GM18507 (cell line): ENCODE data around the gene RPRD1A.
"Not testable (repeated sequence)": the region's sequence is repeated elsewhere in the genome, so short reads cannot be mapped to it uniquely, and the experiment has no call there.

Source experiments
- DNase-seq: peaks from one replicate; pipeline ENCODE4 v3.0.0; 2011; ENCODE audit warnings: low read depth; ENCODE audit not compliant: insufficient read length; ENCODE audit errors: extremely low spot score
- FAIRE-seq: peaks from 2 replicates; lab custom pipeline; 2011; peaks lifted over from hg19 to GRCh38; lab: Jason Lieb, UNC

RPRD1A gene

DNA sequence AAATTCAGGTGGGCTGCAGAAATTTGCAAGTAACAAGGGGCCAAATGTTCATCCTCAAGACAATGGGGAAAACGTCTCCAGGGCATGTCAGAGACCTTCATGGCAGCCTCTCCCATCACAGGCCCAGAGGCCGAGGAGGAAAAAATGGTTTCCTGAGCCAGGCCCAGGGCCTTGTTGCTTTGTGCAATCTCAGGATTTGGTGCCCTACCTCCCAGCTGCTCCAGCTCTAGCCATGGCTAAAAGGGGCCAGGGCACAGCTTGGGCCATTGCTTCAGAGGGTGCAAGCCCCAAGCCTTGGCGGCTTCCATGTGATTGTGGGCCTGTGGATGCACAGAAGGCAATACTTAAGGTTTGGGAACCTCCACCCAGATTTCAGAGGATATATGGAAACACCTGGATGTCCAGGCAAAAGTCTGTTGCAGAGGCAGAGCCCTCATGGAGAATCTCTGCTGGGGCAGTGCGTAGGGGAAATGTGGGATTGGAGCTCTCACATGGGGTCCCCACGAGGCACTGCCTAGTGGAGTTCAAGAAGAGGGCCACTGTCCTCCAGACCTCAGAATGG, 29.2 kb downstream of the RPRD1A start:
- DNase-seq (no peak), FAIRE-seq (no peak)

DNA sequence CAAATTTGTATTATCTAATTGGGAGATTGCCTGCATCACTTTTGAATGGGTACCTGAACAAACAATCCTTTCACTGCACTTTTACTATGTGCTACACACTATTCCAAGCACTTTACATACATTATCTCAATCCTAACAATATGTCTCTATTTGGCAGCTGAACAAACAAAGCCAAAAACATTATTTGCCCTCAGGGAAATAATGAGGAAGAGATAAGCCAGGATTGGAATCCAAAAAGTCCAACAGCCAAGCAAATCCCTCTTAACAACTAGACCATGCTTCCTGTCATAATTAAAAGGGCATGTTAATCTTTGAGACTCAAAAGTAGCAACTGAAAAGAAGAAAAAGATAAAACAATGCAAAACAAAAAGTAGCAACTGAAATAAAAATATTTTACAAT, 32.1 kb downstream of the RPRD1A start:
- peak; percentile 47 for FAIRE-seq
- no peak for DNase-seq

DNA sequence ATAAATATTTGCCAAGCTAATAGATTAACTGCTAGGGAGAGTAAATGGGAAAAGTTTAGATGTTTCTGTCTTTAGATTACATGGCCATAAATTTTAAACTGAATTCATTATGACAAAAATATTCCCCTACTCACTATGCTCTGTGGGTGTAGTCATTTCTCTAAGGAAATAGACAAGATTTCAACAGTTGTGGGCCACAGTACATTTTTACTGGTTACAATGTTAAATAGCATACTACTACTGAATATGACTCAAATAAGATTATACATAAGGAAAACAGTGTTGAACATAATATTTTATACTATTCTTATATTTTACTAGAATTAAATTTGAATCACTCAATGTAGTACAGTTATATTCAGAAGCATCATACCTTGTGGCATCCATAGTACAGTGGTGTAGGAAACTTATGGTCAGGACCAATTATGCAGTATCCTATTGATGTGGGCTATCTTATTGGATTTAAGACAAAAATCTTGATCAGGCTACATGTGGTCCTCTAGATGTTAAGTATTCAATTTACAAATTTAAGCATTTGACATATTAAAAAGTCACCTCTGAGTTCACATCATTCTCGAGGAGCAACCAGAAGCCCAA, 33.0 kb downstream of the RPRD1A start:
- FAIRE-seq = no peak
- DNase-seq = no peak

DNA sequence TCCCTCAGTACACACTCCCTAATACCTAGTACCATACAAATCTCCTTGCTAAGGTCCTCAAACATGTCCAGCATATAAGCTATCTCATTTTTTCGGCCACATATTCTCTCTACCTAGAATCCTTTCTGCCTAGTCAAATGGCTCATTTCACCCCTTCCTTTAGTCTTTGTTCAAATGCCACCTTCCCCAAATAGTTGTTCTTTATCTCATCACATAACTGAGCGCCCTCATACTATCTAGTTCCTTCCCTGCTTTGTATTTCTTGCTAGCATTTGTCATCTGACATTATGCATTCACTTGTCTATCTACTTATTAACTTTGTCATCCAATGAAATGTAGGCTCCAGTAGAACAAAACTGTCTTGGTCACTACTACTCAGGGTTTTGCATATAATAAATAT, 35.5 kb downstream of the RPRD1A start:
- no peak for DNase-seq
- no peak for FAIRE-seq

DNA sequence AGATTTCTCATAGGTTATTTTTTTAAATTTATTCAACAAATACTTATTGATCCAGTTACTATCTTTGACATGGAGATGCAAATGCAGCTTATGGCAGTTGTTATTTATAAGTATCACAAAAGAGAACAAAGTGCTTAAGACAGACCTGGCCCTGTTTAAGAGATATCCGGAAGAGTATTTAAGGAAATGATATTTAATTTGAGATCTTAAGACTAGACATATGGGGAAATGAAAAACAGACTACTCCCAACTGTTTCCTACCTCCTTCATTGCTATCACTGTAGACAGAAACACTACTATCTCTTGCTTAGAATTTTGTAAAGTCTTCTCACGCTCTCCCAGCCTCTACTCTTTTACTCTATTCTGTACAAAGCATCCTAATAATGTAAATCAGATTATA, 36.0 kb downstream of the RPRD1A start:
- FAIRE-seq (no peak), DNase-seq (no peak)

DNA sequence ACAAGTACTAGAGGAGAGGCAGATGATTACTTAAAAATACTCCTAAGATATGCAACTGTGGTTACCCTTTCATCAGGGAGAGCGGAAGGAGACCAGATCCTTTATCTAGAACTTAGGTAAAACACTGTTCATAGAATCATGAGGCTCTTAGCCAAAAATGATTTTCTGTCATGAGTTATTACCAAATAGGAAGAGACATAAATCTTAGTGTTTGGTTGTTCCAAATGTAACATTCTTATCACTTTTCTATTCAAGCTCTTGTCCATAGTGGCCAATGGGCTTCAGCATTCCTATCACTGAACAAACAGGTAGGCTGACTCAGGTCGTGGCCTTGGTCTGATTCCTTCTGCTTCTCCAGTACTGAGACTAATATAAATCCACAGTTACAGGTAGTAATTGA, 38.5 kb downstream of the RPRD1A start:
- FAIRE-seq (no peak), DNase-seq (no peak)

DNA sequence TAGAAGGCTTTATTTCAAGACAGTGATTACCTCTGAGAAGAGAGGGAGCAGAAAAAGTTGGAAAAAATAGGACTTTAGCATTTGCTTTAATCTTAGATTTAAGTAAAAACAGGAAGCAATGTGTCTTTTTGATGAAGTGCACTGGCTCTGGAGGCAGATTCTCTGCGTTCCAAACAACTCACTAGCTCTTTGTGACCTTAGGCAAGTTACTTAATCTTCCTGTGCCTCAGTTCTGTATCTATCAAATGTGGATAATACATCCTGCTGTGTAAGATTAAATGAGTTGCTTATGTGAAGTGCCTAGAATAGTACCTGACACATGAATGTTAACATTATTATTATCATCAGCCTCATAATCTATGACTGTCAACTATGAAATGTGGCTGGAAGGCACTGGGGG, 42.3 kb downstream of the RPRD1A start:
- FAIRE-seq (no peak), DNase-seq (no peak)

DNA sequence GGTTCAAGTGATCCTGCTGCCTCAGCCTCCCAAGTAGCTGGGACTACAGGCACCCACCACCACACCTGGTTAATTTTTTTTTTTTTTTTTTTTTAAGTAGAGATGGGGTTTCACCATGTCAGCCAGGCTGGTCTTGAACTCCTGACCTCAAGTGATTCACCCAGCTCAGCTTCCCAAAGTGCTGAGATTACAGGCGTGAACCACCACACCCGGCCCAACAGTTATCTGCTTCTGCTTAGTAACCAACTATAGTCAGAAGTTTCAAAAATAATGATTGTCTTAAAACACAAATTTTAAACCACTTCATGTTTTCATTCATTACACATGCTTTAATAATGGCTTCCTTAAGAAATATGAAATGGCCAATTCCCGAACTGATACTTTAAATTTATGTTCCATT, 43.1 kb downstream of the RPRD1A start:
- FAIRE-seq, DNase-seq: not testable (repeated sequence)

DNA sequence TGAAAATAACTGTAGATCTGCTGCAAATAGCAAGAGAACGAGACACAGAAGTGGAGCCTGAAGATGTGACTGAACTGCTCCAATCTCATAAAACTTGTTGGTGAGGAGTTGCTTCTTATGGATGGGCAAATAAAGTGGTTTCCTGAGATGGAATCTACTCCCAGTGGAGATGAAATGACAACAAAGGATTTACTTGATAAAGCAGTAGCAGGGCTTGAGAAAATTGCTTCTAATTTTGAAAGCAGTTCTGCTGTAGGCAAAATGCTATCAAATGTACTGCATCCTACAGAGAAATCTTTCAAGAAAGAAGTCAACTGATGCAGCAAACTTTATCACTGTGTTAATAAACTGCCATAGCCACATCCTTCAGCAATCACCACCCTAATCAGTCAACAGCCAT, 44.0 kb downstream of the RPRD1A start:
- FAIRE-seq (no peak), DNase-seq (no peak)

DNA sequence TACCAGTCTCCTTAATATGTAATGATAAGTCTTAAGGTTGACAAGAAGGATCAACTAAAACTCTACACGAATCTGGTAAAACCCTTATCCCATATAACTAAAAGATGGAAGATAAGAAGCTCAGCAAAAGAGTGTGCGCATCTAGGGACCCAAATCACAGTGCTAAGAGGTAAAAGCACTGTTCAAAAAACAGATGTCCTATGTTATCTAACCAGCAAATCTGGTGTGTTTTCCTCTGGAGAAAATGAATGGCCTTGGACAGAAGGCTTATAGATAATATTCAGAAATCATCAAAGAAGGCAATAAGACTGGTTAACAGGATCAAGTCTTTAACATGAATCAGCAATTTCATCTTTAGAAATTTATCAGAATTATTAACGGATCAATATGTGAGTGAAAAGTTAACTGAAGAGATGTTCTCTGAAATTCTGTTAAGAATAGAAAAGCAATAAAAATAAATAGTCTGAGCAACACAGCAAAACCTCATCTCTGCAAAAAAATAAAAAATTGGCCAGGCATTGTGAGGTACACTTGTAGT, 47.1 kb downstream of the RPRD1A start:
- no peak for DNase-seq

DNA sequence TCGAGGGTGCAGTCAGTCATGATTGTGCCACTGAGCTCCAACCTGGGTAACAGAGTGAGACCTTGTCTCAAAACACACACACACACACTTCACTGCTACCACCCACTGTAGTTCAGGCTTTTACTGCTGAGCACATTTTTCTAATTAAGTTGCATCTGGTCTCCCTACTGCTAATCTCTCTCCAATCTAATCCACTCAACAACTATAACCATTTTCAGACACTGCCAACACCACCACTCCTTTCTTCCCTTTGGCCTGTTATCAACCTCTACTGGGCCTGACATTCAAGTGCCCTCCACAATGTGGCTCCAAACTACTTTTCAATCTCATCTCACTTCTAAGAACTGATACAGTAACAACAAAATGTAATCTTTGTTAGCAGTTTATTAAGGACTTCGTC, 50.1 kb downstream of the RPRD1A start:
- no peak for FAIRE-seq

More for the DNA sequence above, 47.1 kb downstream of the RPRD1A start:
- peak; percentile 5 for FAIRE-seq

DNA sequence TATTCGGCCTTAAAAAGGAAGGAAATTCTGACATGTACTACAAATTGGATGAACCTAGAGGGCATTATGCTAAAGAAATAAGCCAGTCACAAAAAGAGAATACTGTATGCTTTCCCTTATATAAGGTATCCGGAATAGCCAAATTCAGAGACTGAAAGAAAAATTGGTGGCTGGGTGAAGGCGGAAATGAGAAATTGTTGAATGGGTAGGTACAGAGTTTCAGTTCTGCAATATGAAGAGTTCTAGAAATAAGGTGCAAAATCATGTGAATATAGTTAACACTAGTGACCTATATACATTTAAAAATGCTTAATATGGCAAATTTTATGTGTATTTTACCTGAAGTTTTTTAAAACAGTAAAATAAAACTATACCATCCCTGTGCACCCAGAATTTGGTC, 51.7 kb downstream of the RPRD1A start:
- peak; percentile 20 for DNase-seq
- FAIRE-seq = peak; percentile 93

More for the DNA sequence above, 50.1 kb downstream of the RPRD1A start:
- no peak for DNase-seq

DNA sequence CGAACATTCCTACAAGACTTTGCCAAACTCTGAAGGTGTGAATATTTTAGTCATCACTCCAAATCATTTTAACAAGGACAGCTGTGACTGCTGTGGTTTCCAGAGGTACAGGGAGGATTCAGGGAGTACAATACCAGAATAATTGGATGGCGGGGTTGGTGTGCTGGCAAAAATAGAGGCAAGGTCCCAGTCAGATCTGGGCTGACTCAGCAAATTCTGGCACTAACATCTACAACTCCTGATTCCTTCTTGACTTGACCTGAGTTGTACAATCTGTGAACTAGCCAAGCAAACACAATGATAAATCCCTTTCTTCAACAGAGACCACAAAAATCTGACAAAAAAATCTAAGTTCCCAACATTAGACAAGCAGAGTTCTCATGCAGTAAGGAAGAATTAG, 54.5 kb downstream of the RPRD1A start:
- no peak for DNase-seq
- no peak for FAIRE-seq

DNA sequence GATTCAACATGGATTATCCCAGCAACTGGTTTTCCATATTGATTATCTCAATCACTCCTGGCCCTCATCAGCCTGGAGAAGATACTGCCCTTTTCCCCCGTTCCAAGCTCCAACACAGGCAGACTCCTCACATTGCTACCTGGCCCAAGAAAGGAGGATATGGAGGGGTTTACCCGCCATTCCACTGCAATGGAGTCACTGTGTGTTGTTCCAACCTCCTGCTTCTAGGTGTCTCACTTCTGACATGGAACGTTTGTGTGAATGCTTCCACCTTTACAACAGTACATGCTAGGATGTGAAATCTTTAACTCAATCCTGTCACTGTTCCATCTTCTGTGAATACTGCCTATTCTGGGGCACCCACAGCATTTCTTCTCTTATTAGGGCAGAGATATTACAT, 58.1 kb downstream of the RPRD1A start:
- no peak for FAIRE-seq

DNA sequence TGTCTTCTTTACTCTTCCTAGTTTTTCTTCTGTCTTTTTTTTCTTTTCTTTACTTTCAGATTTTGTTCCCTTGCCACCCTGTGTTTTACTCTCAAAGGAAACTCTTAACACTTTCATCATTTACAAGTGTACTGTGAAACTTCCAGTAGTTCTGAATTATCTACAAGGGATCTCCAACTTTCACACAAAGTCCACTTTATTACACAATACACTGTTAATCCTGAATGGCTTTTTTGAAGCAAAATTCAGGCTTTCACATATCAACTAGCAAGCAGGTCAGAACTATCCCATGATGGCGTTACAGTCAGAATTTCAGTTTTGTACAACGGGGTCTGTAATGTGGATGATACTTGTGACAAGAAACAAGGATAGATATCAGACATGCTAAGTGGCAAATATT, 60.4 kb downstream of the RPRD1A start:
- FAIRE-seq (no peak), DNase-seq (no peak)

More for the DNA sequence above, 58.1 kb downstream of the RPRD1A start:
- DNase-seq = no peak

DNA sequence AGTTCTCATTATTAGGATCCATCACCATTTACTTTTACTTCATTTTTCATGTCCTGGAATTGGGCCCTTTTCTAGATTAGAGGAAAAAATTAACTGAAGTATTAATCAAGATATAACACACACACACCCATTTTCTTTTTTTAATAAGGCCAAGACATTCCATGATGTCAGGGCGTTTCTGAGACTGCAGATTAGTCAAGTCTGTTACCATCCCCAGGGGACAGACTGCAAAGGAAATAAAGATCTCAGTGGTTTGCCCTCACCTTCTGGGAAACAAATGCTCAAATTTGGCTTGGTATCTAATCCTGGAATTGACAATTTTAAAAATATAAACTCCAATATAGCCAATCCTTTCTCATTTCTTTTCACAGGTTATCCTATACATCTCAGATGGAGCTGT, 67.4 kb downstream of the RPRD1A start:
- DNase-seq = no peak
- FAIRE-seq = no peak

DNA sequence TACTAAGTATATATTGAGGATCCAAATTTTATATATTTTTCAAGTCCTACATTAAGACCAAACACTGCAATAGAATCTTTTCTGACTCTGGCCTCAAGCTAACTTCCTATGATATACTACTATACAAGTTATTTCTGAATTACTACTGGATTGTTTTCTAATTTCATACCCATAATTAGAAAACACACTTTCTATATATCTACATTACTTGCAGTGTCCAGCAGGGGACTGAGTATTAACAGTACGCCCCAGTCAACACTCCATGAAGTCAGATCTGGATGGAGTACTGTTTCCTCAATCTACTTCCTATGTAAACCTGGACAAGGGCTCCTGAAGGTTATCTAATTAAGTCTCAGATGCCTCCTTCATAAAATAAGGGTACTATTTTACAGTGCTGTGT, 68.4 kb downstream of the RPRD1A start:
- FAIRE-seq = no peak

DNA sequence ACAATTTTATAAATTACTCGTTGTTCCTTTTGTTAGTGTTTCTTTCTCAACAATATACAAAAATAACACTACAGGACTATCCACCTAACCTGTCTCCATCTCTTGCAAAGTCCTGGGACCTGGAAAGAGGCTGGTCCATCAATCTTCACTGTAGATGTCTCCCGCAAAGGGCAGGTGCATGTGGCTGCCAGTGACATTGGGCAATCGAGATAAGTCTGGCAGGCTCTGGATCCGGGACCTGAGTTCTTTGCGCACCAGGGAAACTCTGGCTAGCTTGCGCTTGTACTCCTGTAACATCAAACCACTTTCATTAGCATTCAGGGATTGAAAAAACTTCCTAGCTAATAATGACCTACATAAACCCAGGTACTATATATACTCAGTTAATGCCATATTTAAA, 74.3 kb downstream of the RPRD1A start:
- DNase-seq (no peak), FAIRE-seq (no peak)

More for the DNA sequence above, 68.4 kb downstream of the RPRD1A start:
- DNase-seq = no peak

DNA sequence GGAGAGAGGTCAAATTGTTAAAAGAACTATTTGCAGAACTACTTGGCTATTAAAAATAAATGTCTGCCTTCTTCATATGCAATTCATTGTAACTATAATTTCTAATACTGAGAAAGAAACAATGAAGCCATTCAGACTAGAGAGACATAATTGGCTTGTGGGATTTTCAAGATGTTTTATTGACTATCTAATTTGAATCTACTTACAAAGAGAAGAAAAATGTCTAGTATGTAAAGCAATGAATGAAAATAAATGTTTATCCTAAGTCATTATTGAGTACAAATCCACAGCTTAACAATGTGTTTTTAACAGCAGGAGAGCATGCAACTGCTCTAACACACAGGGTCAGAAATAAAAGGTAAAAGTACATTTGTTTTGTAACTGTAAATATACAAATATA, 75.7 kb downstream of the RPRD1A start:
- FAIRE-seq = no peak
- DNase-seq = no peak

DNA sequence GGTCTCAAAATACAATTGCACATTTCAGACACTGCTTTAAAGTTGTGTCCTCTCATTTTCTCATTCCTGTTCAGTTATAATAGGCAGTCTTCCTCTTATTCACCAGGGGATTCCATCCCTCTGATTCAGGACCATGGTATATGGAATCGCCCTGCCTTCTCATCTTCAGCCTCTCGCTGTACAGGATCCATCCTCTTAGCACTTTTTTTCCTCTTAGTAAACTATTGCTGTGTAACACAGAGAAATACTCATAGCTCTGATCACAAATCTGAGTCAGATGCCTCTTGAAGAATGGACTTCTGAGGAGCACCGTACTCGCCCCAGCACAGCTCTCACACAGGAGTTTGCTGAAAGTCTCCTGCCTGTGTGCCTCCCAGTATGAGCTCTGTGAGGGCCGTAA, 83.5 kb downstream of the RPRD1A start:
- FAIRE-seq (no peak), DNase-seq (no peak)

DNA sequence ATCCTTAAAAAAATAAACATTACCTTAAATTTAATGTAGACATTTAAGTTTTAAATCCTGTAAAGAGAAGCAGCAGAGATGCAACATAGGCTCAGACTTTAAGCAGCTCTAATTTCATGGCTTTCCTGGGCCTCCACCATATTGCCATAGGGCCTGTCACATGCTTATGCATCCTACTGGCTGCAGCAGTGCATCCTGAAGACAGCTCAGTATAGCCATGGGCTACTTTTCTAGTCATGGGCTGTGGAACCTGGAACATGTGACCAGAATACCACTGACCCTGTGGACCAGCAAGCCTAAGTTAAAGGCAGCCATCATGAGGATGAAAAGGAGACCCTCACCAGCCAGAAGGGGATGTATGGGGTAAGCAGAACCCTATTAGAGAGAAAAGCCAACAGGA, 84.2 kb downstream of the RPRD1A start:
- DNase-seq = no peak
- FAIRE-seq = no peak
